CD14-positive monocyte (primary cell): ENCODE results near the gene CACNA1H. TPM values are rescaled to one million over a fixed set of nuclear protein-coding genes. Genes with fewer than 3 reads are reported as not detected.

ENCODE experiments used
- DNase-seq, 3 donors: peaks; one replicate each; pipeline ENCODE4 v3.0.0-alpha.2; 2011 to 2022
- H2AFZ ChIP-seq: 2 replicates; pipeline ENCODE4 v1.6.0; 2012; ENCODE audit warnings: mild to moderate bottlenecking, low read depth, low read length, inconsistent platforms; ENCODE audit not compliant: insufficient read depth, poor library complexity, severe bottlenecking
- H3K27ac ChIP-seq, 2 donors: 1 replicate in 1 of 2; 2 replicates in 1 of 2; pipeline ENCODE4 v1.5.1; 2012 to 2013; ENCODE audit warnings: low read length in 2 of 2, control low read depth in 1 of 2, inconsistent platforms in 1 of 2, low read depth in 1 of 2, mild to moderate bottlenecking in 1 of 2
- H3K27me3 ChIP-seq, 2 donors: one replicate each; pipeline versions ENCODE4 v1.6.0 to v1.6.1; 2011 to 2013; ENCODE audit warnings: low read length in 2 of 2; ENCODE audit not compliant: control insufficient read depth in 2 of 2, insufficient read depth in 2 of 2
- H3K36me3 ChIP-seq, 2 donors: replicated peaks in 1 of 2; 1 replicate in 1 of 2; 2 replicates in 1 of 2; pipeline versions ENCODE4 v1.5.1 to v1.6.1; 2012 to 2013; ENCODE audit warnings: low read length in 2 of 2, control low read depth in 1 of 2, inconsistent platforms in 1 of 2, mild to moderate bottlenecking in 1 of 2; ENCODE audit not compliant: insufficient read depth in 2 of 2, control insufficient read depth in 1 of 2
- H3K4me1 ChIP-seq, 2 donors: 1 replicate in 1 of 2; 2 replicates in 1 of 2; pipeline versions ENCODE4 v1.5.1 to v1.6.1; 2012 to 2013; ENCODE audit warnings: low read length in 2 of 2, control low read depth in 1 of 2, inconsistent platforms in 1 of 2, mild to moderate bottlenecking in 1 of 2, moderate library complexity in 1 of 2; ENCODE audit not compliant: insufficient read depth in 2 of 2, control insufficient read depth in 1 of 2
- H3K4me2 ChIP-seq: replicated peaks from 2 replicates; pipeline ENCODE3; 2012; ENCODE audit warnings: low read length, moderate library complexity, mild to moderate bottlenecking; ENCODE audit not compliant: poor library complexity, severe bottlenecking; ENCODE audit errors: extremely low read depth
- H3K4me3 ChIP-seq, 3 experiments: fragments of 200-600 bp in 1 of 3; sonication (generic) in 1 of 3; replicated peaks in 1 of 3; 1 replicate in 2 of 3; 2 replicates in 1 of 3; pipeline ENCODE4 v1.5.1; 2011 to 2013; ENCODE audit warnings: low read length in 3 of 3, mild to moderate bottlenecking in 3 of 3, control low read depth in 2 of 3, low read depth in 2 of 3, inconsistent platforms in 1 of 3, moderate library complexity in 1 of 3
- H3K79me2 ChIP-seq: 2 replicates; pipeline ENCODE4 v1.6.0; 2012; ENCODE audit warnings: mild to moderate bottlenecking, control low read depth, inconsistent platforms, low read length, moderate library complexity; ENCODE audit not compliant: insufficient read depth
- H3K9ac ChIP-seq: 2 replicates; pipeline ENCODE4 v1.6.0; 2017; ENCODE audit warnings: low read length, mild to moderate bottlenecking; ENCODE audit not compliant: insufficient read depth, poor library complexity, severe bottlenecking
- H3K9me3 ChIP-seq, 2 donors: replicated peaks in 1 of 2; 1 replicate in 1 of 2; 2 replicates in 1 of 2; pipeline versions ENCODE4 v1.5.1 to v1.6.1; 2012 to 2013; ENCODE audit warnings: low read length in 2 of 2, control low read depth in 1 of 2; ENCODE audit not compliant: control insufficient read depth in 1 of 2, insufficient read depth in 1 of 2
- H4K20me1 ChIP-seq: 2 replicates; pipeline ENCODE4 v1.6.0; 2012; ENCODE audit warnings: mild to moderate bottlenecking, low read length, control low read depth, moderate library complexity; ENCODE audit not compliant: insufficient read depth
- H3K27ac Mint-ChIP-seq, 7 donors: one replicate each; pipeline ENCODE4 v1.8.0; 2020; ENCODE audit warnings: mild to moderate bottlenecking in 7 of 7, mixed read lengths in 7 of 7, moderate library complexity in 6 of 7, inconsistent platforms in 2 of 7
- H3K27me3 Mint-ChIP-seq, 3 donors: one replicate each; pipeline ENCODE4 v1.8.0; 2021 to 2022; ENCODE audit warnings: low read depth in 3 of 3, mild to moderate bottlenecking in 3 of 3, mixed read lengths in 3 of 3, moderate library complexity in 3 of 3, inconsistent platforms in 1 of 3
- H3K36me3 Mint-ChIP-seq, 2 donors: one replicate each; pipeline ENCODE4 v1.8.0; 2020; ENCODE audit warnings: mixed read lengths in 2 of 2, inconsistent platforms in 1 of 2, mild to moderate bottlenecking in 1 of 2
- H3K4me1 Mint-ChIP-seq: one replicate; pipeline ENCODE4 v1.8.0; 2020; ENCODE audit warnings: mild to moderate bottlenecking, mixed read lengths
- H3K4me3 Mint-ChIP-seq, 2 donors: one replicate each; pipeline ENCODE4 v1.8.0; 2020; ENCODE audit warnings: mild to moderate bottlenecking in 2 of 2, mixed read lengths in 2 of 2, moderate library complexity in 1 of 2
- H3K9me3 Mint-ChIP-seq, 7 donors: one replicate each; pipeline ENCODE4 v1.8.0; 2020 to 2022; ENCODE audit warnings: mixed read lengths in 7 of 7, mild to moderate bottlenecking in 6 of 7, moderate library complexity in 6 of 7, inconsistent platforms in 2 of 7
- CTCF ChIP-seq: fragments of 200-600 bp; IDR thresholded peaks from one replicate; pipeline ENCODE4 v1.8.0; 2022; ENCODE audit warnings: antibody characterized with exemption, mild to moderate bottlenecking
- WGBS: methylation state at CpG from one replicate; pipeline ENCODE4 v1.1.5; 2013; ENCODE audit warnings: missing lambda C conversion rate; ENCODE audit not compliant: insufficient coverage; 5-methylcytosine and 5-hydroxymethylcytosine counted together
- intact Hi-C, 2 donors: fragments of 100-400 bp; cut with micrococcal nuclease; formaldehyde crosslinking; loops; one replicate each; pipeline versions ENCODE4 v1.15.0 to v1.15.1; 2023
- polyA plus RNA-seq, 3 donors: library from polyadenylated mRNA; depleted of rRNA in 1 of 3; unstranded in 2 of 3; stranded (reverse) in 1 of 3; fragments of 300-500 nt in 2 of 3; fragments of >200 nt in 1 of 3; fragmentation: Illumina TruSeq in 2 of 3; gene quantifications; 1 replicate in 2 of 3; 2 replicates in 1 of 3; pipeline ENCODE4 v1.2.3, GENCODE V29; 2012 to 2021

Gene CACNA1H
- polyA plus RNA-seq, 3 donors, result not detected

DNA sequence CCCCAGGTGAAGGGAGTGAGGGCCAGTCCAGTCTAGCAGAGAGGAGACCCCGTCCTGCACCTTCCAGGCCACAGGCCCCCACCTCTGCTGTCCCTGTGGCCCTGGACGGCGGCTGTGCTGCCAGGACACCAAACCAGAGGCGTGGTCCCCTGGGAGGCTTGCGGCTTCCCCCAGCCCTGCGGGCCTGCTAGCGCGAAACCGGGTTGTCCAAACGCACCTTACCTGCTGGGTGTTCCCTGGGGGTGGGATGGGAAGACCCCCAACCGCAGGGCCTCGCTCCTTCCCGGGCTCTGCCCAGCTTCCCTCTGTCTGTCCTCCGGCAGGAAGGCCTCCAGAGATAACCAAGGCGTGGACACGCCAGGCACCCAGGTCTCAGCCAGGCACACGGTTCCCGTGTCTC lies 19.6 kb upstream of the CACNA1H start:
- Histone ChIP-seq H3K9ac (no peak overlapping the region), H3K4me2 (no peak overlapping the region), H3K79me2 (no peaks in the 10 kb centered on the region), H4K20me1 (no peaks in the 10 kb centered on the region), H3K27me3 (no peaks in the 10 kb centered on the region), H3K27ac (no peak overlapping the region), H3K36me3 (no peaks in the 10 kb centered on the region), H3K9me3 (no peaks in the 10 kb centered on the region), H2AFZ (no peak overlapping the region), H3K4me3 (no peak overlapping the region), H3K4me1 (no peaks in the 10 kb centered on the region)
- intact Hi-C loops, result no loop called here
- TF ChIP-seq CTCF, result no peak
- Mint-ChIP-seq H3K36me3 (no peaks in the 10 kb centered on the region), H3K4me3 (no peak overlapping the region), H3K9me3 (peaks cover 0 to 4% (median 0%) of the 10 kb centered on the region in 7 donors), H3K27ac (no peak overlapping the region), H3K27me3 (peaks cover under 1 to 5% (median 2%) of the 10 kb centered on the region in 3 donors), H3K4me1 (no peaks in the 10 kb centered on the region)
- no peak for DNase-seq
- WGBS, result 96% methylated on average over 12 of the region's 18 CpGs

DNA sequence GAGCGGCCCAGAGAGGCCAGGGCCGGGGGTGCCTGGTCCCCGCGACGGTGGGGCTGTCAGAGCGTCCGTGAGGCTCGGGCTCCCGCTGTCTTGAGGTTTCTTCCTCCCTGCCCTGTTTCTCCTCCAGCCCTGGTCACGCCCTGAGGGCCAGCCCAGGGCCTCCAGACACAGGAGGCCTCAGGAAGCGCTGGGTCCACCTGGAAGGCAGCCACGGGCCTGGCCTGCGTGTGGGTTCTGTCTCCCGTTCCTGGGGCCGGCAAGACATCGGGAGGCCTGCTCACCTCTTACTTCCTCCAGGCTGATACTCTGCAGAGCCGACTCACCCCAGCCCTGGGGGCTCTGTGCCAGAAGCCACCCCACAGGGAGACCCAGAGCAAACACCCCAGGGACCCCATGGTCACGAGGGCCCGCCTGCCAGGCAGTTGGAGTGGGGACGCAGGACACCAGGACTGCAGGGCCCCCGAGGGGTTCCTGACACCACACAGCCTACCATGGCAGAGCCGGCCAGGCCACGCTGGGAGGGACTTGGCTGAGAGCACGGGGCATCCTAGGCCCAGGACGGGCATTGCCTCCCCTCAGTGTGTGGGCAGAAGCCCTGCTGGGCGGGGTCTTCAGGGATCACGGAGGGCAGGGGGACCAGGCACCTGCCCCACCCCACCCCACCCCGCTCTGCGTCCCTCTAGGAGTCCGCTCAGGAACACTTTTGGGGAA lies 18.9 kb upstream of the CACNA1H start:
- Histone ChIP-seq H3K36me3 (no peaks in the 10 kb centered on the region), H3K9ac (no peak overlapping the region), H3K4me3 (no peak overlapping the region), H4K20me1 (no peaks in the 10 kb centered on the region), H3K4me2 (no peak overlapping the region), H3K79me2 (no peaks in the 10 kb centered on the region), H2AFZ (no peak overlapping the region), H3K4me1 (no peaks in the 10 kb centered on the region), H3K27me3 (no peaks in the 10 kb centered on the region), H3K27ac (no peak overlapping the region), H3K9me3 (no peaks in the 10 kb centered on the region)
- TF ChIP-seq CTCF, result no peak
- Mint-ChIP-seq H3K4me1 (no peaks in the 10 kb centered on the region), H3K9me3 (peaks cover 0 to 5% (median 0%) of the 10 kb centered on the region in 7 donors), H3K27ac (no peak overlapping the region), H3K27me3 (peaks cover 2 to 5% (median 3%) of the 10 kb centered on the region in 3 donors), H3K4me3 (no peak overlapping the region), H3K36me3 (no peaks in the 10 kb centered on the region)
- DNase-seq, result no peak
- intact Hi-C loops, result no loop called here
- 59% methylated on average over 19 of the region's 30 CpGs for WGBS
